KMS-11 (cell line): Measurements from ENCODE around the gene NBPF6.
"Not testable (repeated sequence)": the region's sequence is repeated elsewhere in the genome, so short reads cannot be mapped to it uniquely, and the experiment has no call there.

Source experiments
- H2AFZ ChIP-seq: fragments of 200-600 bp; sonication (generic); 2 replicates; pipeline ENCODE4 v1.6.1; 2016; ENCODE audit warnings: antibody characterized with exemption, mixed run types, low read depth
- H3K27ac ChIP-seq: fragments of 200-600 bp; sonication (generic); 2 replicates; pipeline ENCODE4 v1.6.1; 2016; ENCODE audit warnings: mild to moderate bottlenecking, mixed run types
- H3K27me3 ChIP-seq: fragments of 200-600 bp; sonication (generic); 2 replicates; pipeline ENCODE4 v1.6.1; 2017; ENCODE audit warnings: mild to moderate bottlenecking, low read depth, mixed run types, moderate library complexity; ENCODE audit not compliant: insufficient read depth
- H3K36me3 ChIP-seq: fragments of 200-600 bp; sonication (generic); 2 replicates; pipeline ENCODE4 v1.6.1; 2017; ENCODE audit warnings: mild to moderate bottlenecking, mixed run types; ENCODE audit not compliant: insufficient read depth
- H3K4me1 ChIP-seq: fragments of 200-600 bp; sonication (generic); 2 replicates; pipeline ENCODE4 v1.6.1; 2016; ENCODE audit warnings: mild to moderate bottlenecking, low read depth, mixed run types; ENCODE audit not compliant: poor library complexity, severe bottlenecking
- H3K4me2 ChIP-seq: fragments of 200-600 bp; sonication (generic); 2 replicates; pipeline ENCODE4 v1.7.0; 2016; ENCODE audit warnings: mild to moderate bottlenecking, mixed run types
- H3K4me3 ChIP-seq: fragments of 200-600 bp; sonication (generic); IDR thresholded peaks from 2 replicates; pipeline ENCODE4 v1.6.1; 2017; ENCODE audit warnings: low read depth, low read length, mixed read lengths; ENCODE audit not compliant: insufficient read depth
- H3K79me2 ChIP-seq: fragments of 200-600 bp; sonication (generic); 2 replicates; pipeline ENCODE4 v1.6.1; 2016; ENCODE audit warnings: low read depth, mixed run types; ENCODE audit not compliant: insufficient read depth
- H3K9ac ChIP-seq: fragments of 200-600 bp; sonication (generic); 2 replicates; pipeline ENCODE4 v1.6.1; 2016; ENCODE audit warnings: mild to moderate bottlenecking, mixed run types
- H4K20me1 ChIP-seq: fragments of 200-600 bp; sonication (generic); 2 replicates; pipeline ENCODE4 v1.6.1; 2016; ENCODE audit warnings: mild to moderate bottlenecking, mixed run types; ENCODE audit not compliant: insufficient read depth
- CTCF ChIP-seq: fragments of 200-600 bp; sonication (generic); conservative IDR thresholded peaks from 2 replicates; pipeline ENCODE4 v1.6.1; 2017; ENCODE audit warnings: low read depth, mild to moderate bottlenecking, antibody characterized with exemption, low read length, moderate library complexity, mixed read lengths

The NBPF6 gene

GRCh38 chr1:108461758-108462157 lies 11.6 kb downstream of the NBPF6 start:
- not testable (repeated sequence) for H3K4me2 ChIP-seq, H4K20me1 ChIP-seq, H3K4me1 ChIP-seq, H3K79me2 ChIP-seq, H3K27ac ChIP-seq, H3K27me3 ChIP-seq, H2AFZ ChIP-seq, H3K9ac ChIP-seq, H3K36me3 ChIP-seq, H3K4me3 ChIP-seq

- not testable (repeated sequence) for H3K36me3 ChIP-seq, H2AFZ ChIP-seq, H3K4me1 ChIP-seq, H3K27me3 ChIP-seq, H3K4me3 ChIP-seq, H3K27ac ChIP-seq, H3K79me2 ChIP-seq, H3K4me2 ChIP-seq, H3K9ac ChIP-seq, H4K20me1 ChIP-seq
These were observed 13.8 kb downstream of the NBPF6 start for GRCh38 chr1:108463962-108464361.

- not testable (repeated sequence) for H3K4me1 ChIP-seq, H4K20me1 ChIP-seq, H3K27me3 ChIP-seq, H3K36me3 ChIP-seq, H3K79me2 ChIP-seq, H2AFZ ChIP-seq, H3K4me3 ChIP-seq, H3K4me2 ChIP-seq, H3K9ac ChIP-seq, H3K27ac ChIP-seq
These were observed 16.0 kb downstream of the NBPF6 start for GRCh38 chr1:108466166-108466565.

GRCh38 chr1:108467155-108467554 lies 17.0 kb downstream of the NBPF6 start:
- H3K27ac ChIP-seq, H3K9ac ChIP-seq, H3K36me3 ChIP-seq, H3K4me2 ChIP-seq, H3K4me1 ChIP-seq, H3K4me3 ChIP-seq, H3K27me3 ChIP-seq, H4K20me1 ChIP-seq, H2AFZ ChIP-seq, H3K79me2 ChIP-seq: not testable (repeated sequence)

- H3K27ac ChIP-seq, H3K79me2 ChIP-seq, H3K27me3 ChIP-seq, H4K20me1 ChIP-seq, H3K4me2 ChIP-seq, H3K4me3 ChIP-seq, H3K4me1 ChIP-seq, H3K36me3 ChIP-seq, H2AFZ ChIP-seq, H3K9ac ChIP-seq: not testable (repeated sequence)
These were observed 20.6 kb downstream of the NBPF6 start for GRCh38 chr1:108470750-108471149.

- H4K20me1 ChIP-seq, H3K9ac ChIP-seq, H3K27ac ChIP-seq, H3K4me1 ChIP-seq, H3K4me3 ChIP-seq, H3K36me3 ChIP-seq, H3K79me2 ChIP-seq, H2AFZ ChIP-seq, H3K27me3 ChIP-seq, H3K4me2 ChIP-seq: not testable (repeated sequence)
These were observed 24.4 kb downstream of the NBPF6 start for GRCh38 chr1:108474516-108474915.

GRCh38 chr1:108478429-108479015 lies 28.4 kb downstream of the NBPF6 start:
- H3K4me2 ChIP-seq, result no peak overlapping the region
- H3K27ac ChIP-seq, result no peak overlapping the region
- H3K4me1 ChIP-seq, result no peaks in the 10 kb centered on the region
- H3K4me3 ChIP-seq, result no peak overlapping the region
- H2AFZ ChIP-seq, result no peak overlapping the region
- no peaks in the 10 kb centered on the region for H4K20me1 ChIP-seq
- no peaks in the 10 kb centered on the region for H3K36me3 ChIP-seq
- no peak for TF ChIP-seq CTCF
- no peaks in the 10 kb centered on the region for H3K27me3 ChIP-seq
- no peaks in the 10 kb centered on the region for H3K79me2 ChIP-seq
- H3K9ac ChIP-seq, result no peak overlapping the region
